ENCODE results near the gene LSM12.

LSM12 gene

DNA sequence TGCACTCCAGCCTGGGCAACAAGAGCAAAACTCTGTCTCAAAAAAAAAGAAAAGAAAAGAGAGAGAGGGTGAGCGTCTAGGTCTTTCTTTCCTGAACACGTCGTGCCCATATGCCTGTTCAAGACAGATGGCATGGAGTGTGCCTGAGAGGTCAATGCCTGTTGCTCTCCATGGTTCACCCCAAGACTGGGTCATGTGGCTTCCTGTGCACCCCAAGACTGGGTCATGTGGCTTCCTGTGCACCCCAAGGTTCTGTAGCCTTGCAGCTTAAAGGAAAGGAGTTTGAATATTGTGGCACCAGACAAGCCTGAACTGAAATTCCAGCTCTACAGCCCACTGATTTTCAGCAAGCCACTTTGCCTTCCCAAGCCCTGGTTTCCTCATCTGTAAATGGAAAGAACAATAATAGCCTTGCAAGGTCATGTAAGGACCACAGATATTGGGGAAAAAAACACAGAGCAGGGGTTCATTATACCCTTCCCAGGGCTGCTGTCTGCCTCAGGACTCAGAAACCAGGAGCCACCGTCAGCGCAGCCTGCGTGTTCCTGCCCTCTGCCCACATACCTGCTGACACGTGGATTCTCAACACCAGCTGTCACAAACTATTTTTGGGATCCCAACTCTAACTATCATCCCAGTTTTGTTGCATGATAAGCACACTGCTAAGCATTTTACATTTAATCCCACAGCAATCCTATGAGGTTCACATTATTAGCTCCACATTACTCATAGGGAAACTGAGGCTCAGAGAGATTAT is 80.1 kb downstream of the LSM12 start:
- DNase-seq (ENCODE audit: low read depth): no peak

DNA sequence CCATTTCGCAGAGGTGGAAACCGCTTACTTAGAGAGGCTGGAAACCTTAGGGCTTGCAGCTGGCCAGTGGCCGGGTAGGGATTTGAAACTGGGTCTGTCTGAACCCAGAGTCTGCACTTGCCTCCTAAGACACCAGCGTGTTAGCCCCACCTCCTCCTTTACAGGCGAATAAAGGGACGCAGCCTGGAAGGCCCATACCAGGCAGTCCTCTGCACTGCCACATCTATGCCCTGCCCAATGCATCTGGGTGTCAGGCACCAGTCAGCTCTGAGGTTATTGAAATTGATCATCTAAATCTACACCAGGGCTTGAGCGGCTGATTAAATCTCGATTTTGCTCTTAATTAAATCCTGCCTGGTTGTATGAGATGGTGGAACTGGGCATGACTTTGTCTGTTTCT is 82.0 kb downstream of the LSM12 start:
- DNase-seq (ENCODE audit: low read depth): no peak

All from activated T-cell treated with anti-CD3 and anti-CD28 coated beads for 1 hour (primary cell).